ENCODE results near the gene TCF12.

DNA sequence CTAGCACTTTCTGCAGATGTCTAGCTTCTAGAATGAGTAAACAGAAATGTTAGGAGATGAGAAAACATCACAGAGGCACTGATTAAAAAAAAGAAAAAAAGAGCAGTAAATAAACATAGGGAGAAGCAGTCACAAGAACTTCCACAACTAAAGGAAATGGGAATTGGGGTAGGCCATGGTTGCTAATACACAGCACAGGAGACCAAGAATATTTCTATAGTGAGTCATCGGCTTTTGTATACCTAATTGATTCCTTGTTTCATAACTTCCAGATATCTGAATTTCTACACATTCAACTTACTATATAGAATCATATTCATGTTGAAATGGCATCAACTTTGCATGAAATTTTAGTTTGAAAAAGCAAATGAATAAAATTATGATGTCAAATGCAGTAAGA, 47.3 kb upstream of the TCF12 start:
- TF ChIP-seq POLR2A (IDR thresholded peaks at IDR 0.05; ENCODE audit: control extremely low read depth in 1 of 2, low read depth in 2 of 2, low read length in 2 of 2) = no peak
- no peak for TF ChIP-seq MAX (IDR thresholded peaks at IDR 0.05)
- TF ChIP-seq CHD7 (IDR thresholded peaks at IDR 0.05; ENCODE audit: insufficient replicate concordance, low read length) = no peak
- TF ChIP-seq RNF2 (IDR thresholded peaks at IDR 0.05; ENCODE audit: borderline replicate concordance, low read depth, low read length, missing control alignments, poor library complexity, severe bottlenecking) = no peak
- TF ChIP-seq, protein P1, sequence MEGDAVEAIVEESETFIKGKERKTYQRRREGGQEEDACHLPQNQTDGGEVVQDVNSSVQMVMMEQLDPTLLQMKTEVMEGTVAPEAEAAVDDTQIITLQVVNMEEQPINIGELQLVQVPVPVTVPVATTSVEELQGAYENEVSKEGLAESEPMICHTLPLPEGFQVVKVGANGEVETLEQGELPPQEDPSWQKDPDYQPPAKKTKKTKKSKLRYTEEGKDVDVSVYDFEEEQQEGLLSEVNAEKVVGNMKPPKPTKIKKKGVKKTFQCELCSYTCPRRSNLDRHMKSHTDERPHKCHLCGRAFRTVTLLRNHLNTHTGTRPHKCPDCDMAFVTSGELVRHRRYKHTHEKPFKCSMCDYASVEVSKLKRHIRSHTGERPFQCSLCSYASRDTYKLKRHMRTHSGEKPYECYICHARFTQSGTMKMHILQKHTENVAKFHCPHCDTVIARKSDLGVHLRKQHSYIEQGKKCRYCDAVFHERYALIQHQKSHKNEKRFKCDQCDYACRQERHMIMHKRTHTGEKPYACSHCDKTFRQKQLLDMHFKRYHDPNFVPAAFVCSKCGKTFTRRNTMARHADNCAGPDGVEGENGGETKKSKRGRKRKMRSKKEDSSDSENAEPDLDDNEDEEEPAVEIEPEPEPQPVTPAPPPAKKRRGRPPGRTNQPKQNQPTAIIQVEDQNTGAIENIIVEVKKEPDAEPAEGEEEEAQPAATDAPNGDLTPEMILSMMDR (IDR thresholded peaks at IDR 0.05; ENCODE audit: control extremely low read depth in 1 of 3, insufficient read depth in 1 of 3, low read depth in 1 of 3, low read length in 3 of 3) = no peak
- no peak for TF ChIP-seq CEBPB (IDR thresholded peaks at IDR 0.05; ENCODE audit: low read depth, low read length)
- no peak for TF ChIP-seq EZH2 (IDR thresholded peaks at IDR 0.05; ENCODE audit: low read depth, low read length, severe bottlenecking)
- peak; percentile 62 for TF ChIP-seq JUND (IDR thresholded peaks at IDR 0.05; ENCODE audit: low read length)
